Fibroblast of lung (primary cell): ENCODE data around the gene HOXC5.

ENCODE experiments used
- EZH2 ChIP-seq: IDR thresholded peaks from 2 replicates; pipeline ENCODE4 v1.5.1; 2012; ENCODE audit warnings: low read length, control low read depth, mild to moderate bottlenecking; ENCODE audit errors: missing control alignments
- TF ChIP-seq, protein P1 (sequence below), 2 donors: IDR thresholded peaks in 1 of 2; conservative IDR thresholded peaks in 1 of 2; 1 replicate in 1 of 2; 2 replicates in 1 of 2; pipeline ENCODE4 v1.5.1; 2011 to 2012; ENCODE audit warnings: low read length in 2 of 2, control low read depth in 1 of 2, inconsistent platforms in 1 of 2, low read depth in 1 of 2, mild to moderate bottlenecking in 1 of 2

DNA sequence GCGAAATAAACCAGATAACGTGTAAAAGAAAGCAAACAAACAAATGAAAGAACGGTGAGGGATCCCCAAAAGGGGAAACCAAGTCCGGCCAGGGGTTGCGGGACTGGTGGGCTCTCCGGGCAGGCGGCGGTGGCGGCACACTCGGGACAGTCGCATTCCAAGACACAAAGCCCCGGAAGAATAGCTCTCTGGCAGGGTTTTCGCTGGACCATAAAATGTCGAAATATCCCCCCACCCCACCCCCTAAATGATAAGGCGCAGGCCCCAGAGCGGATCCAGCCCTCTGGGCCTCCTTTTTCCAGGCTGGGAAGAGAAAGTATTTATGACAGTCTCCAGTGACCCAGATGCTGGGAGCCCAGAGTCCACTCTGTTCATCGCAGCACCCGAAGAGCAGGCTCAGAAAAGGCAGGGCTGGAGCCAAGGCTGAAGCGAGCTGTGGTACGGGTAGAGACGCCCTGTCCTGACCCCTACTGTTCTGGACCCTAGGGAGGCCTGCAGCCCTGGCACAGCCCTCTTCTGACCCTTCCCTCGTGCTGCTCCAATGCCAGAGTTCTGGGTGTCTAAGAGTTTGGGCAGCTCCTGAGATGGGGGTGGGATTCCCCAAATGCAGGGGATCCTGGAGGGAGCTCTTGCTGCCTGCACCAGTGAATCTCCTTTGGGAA lies 26.2 kb upstream of the HOXC5 start:
- no peak for TF ChIP-seq EZH2
- TF ChIP-seq, protein P1, sequence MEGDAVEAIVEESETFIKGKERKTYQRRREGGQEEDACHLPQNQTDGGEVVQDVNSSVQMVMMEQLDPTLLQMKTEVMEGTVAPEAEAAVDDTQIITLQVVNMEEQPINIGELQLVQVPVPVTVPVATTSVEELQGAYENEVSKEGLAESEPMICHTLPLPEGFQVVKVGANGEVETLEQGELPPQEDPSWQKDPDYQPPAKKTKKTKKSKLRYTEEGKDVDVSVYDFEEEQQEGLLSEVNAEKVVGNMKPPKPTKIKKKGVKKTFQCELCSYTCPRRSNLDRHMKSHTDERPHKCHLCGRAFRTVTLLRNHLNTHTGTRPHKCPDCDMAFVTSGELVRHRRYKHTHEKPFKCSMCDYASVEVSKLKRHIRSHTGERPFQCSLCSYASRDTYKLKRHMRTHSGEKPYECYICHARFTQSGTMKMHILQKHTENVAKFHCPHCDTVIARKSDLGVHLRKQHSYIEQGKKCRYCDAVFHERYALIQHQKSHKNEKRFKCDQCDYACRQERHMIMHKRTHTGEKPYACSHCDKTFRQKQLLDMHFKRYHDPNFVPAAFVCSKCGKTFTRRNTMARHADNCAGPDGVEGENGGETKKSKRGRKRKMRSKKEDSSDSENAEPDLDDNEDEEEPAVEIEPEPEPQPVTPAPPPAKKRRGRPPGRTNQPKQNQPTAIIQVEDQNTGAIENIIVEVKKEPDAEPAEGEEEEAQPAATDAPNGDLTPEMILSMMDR (conservative IDR thresholded peaks at IDR 0.05 in 1 of 2, IDR thresholded peaks at IDR 0.05 in 1 of 2; ENCODE audit: low read depth in 1 of 2, low read length in 2 of 2), result no peak
